NCI-H2107 treated with DMSO at 0.1 percent for 48 hours (cell line): ENCODE results near the gene NAA35.

Experiments used
- DNase-seq: peaks from one replicate; lab custom pipeline; 2025; ENCODE audit not compliant: unreplicated experiment; lab: John Stamatoyannopoulos, UW

Gene NAA35

GRCh38 chr9:86061972-86062739 lies 121.2 kb downstream of the NAA35 start:
- DNase-seq, result no peak

DNA sequence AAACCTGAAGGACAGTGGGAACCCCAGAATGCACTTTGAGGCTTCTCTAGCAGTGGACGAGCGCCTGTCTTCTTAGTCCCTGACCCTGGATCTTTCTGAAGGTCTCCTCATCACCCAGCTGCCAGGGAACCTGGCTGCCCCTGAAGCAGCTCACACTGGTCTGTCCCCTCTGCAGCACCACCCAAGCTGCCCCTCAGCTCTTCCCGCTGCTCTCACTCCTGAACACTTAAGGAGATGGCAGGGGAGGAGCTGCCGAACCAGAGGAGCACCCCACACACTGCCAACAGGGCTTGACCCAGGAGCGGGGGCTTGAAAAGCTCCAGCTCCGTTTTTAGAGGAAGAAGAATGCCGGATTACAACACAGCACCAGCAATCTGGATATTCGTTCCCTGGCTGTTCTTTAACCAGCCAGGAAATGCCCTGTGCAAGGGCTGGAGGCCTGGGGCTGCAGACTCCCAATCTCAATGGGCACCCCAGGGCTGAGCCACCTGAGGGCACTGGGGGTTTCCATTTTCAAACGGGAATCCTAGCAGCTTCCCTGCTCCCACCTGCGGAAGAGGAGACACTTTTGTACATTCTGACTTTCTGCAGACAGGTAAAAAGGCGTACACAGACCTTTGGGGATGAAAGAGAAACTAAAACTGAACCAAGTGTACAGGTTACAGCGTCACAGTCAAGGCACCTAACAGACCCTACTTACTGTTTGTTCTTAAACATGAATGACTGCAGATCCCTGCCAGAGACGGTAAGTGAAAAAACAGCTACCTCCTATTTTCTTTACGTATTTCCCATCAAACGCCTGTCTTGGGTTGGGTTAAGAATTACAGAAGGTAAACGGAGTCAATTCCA lies 122.1 kb downstream of the NAA35 start:
- DNase-seq, result no peak

GRCh38 chr9:86064220-86064619 lies 123.3 kb downstream of the NAA35 start:
- DNase-seq, result no peak

DNA sequence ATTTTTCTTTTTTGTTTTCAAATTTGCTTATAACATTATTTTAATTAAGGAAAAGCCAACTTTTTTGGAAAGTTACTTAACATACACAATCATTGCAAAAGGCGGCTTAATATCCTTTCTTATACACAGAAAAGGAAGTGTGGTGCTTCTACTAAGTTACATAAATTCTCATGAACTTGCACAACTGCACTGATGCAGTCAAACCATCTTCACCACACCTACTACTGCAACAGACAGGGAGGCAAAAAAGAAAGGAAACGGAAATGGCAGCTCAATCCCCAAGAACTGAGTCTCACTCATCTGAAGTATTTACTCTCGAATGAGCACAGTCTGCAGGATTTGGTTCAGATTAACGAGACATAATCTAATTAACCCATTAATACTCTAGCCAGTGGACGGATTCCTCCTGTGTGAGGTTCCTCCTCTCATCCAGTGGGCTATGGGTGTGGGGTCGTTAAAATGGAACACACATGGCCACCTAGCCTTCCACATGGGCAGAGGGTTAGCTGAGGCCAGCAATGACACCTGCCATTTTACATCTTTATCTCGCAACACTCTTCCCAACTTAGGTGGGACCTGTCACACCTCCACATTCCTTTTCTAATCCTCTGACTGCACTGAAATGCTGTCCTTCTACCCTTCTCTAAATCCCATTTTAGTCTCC lies 128.4 kb downstream of the NAA35 start:
- DNase-seq, result no peak
